ENCODE measurements around the gene ITGA1.

The ITGA1 gene

DNA sequence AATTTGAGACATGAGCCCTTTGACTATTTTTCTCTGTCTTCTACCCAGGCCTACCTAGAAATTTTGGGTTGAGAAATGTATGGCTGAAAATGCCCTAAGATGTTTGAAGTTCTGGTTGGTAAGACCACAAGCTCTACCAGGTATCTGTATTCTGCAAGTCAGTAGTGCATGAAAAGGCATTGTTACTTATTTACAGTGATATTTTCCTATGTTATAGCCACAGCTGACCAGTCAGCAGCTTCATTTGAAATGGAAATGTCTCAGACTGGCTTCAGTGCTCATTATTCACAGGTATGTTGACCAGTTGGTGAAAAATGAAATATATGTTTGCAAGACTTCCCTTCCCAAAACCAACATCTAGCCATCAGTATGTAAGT is 109.5 kb downstream of the ITGA1 start:
- DNase-seq (ENCODE audit: low read depth): no peak

DNA sequence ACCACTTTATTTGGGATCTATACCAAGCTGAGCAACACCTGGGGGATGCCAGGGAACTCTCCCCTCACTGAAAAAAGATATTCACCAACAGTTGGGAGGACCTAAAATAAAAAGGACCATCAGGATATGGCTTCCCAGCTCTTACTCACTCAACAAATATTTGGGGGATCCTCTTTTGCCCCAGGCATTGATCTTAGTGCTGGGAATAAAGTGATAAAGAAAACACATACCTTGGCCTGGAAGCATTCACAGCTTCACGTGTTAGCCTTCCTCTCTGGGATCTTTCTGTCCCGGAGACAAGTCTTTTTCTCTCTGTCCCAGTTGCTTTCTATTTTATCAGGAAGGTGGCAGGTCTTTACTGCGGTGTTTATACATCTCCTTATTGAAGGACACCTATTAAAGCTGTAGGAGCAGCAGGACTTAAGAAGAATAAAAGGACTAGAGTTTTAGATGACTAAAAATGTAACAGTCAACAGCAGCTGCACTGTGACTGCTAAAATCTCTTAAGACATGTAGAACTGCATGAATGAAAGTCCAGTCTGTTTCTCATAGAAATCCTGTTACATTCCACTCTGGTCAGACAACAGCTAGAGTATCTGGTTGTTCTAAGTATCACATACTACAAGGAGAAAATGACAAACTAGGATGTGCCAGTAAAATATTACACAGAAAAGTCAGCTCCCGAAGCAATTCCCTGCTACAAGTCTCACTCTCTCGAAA is 111.4 kb downstream of the ITGA1 start:
- DNase-seq (ENCODE audit: low read depth): no peak

DNA sequence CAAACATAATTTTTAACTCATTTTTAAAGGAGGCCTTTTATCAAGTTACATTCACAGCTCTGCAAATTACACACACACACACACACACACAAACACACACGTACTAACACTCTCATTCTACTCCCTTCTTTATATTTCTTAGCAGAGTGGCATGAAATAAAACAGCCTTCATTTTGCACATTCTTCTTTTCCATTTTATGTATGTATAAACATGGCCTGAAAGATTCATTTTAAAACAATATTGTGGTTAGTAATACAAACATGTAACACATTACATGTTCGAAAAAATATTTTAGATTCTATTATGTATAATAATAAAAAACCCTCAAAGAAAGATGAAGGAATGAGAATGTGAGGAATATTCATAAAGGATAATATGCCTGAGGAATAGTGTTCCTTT is 115.4 kb downstream of the ITGA1 start:
- DNase-seq (ENCODE audit: low read depth): no peak

DNA sequence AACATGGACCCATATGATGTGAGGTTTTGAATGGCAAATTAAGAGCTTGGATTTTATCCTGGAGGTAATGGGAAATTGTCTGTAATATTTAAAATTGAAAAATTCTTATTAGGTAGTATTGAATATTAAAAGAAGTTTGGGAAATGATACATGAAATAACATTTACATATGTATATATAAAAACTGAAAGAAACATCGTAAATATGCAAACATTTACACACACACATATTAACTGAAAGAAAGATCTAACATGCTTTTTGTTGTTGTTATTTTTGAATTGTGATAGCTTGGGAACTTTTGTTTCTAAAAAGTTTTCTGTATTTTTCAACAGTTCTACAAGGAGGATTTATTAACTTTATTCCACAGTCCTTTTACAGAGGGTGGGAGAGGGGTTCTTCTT is 118.6 kb downstream of the ITGA1 start:
- DNase-seq (ENCODE audit: low read depth): no peak

DNA sequence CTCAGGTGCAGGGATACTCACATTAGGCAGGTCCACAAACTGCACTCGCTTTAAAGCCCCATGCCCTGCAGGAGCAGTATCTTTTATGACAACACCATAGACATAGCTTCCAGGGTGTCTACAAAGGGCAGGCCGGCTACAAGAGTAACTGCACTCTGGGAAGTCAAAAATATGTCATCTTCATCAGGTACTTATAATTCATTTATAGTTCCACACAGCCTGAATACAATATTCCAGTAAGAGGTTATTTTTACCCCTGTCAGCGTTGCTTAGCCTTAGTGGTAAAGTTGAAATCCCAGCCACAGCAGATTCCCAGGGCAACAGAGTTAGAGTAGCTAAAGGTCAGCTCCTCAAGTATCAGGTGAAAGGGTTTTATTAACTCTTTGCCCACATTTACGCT is 119.1 kb downstream of the ITGA1 start:
- no peak for DNase-seq (ENCODE audit: low read depth)

DNA sequence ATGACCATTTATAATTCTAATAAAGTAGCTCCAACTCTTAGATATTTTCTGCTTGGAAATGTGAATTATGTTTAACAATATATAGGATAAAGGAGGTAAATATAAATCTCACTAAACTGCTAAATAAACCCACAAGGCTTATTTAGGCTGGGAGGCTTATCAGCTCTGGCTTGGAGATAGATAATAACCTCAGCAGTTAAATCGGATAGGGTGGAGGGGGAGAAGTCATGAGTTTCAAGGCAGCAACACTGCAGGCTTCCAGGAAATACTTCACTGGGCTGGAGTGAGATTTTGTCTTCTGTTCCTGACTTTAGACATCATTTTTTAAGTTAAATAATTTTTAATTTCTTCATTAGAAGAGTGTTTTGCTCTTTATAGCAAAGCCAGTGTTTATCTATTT is 121.5 kb downstream of the ITGA1 start:
- no peak for DNase-seq (ENCODE audit: low read depth)

DNA sequence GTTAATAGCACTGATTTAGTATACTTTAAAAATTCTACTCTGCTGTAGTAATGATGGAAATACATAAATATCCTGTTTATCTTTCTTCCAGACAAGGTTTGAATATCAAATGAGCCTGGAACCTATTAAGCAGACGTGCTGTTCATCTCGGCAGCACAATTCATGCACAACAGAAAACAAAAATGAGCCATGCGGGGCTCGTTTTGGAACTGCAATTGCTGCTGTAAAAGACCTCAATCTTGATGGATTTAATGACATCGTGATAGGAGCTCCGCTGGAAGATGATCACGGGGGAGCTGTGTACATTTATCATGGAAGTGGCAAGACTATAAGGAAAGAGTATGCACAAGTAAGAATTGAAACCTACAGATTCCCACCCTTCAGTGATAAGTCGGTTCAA is 122.4 kb downstream of the ITGA1 start:
- DNase-seq (ENCODE audit: low read depth): no peak

DNA sequence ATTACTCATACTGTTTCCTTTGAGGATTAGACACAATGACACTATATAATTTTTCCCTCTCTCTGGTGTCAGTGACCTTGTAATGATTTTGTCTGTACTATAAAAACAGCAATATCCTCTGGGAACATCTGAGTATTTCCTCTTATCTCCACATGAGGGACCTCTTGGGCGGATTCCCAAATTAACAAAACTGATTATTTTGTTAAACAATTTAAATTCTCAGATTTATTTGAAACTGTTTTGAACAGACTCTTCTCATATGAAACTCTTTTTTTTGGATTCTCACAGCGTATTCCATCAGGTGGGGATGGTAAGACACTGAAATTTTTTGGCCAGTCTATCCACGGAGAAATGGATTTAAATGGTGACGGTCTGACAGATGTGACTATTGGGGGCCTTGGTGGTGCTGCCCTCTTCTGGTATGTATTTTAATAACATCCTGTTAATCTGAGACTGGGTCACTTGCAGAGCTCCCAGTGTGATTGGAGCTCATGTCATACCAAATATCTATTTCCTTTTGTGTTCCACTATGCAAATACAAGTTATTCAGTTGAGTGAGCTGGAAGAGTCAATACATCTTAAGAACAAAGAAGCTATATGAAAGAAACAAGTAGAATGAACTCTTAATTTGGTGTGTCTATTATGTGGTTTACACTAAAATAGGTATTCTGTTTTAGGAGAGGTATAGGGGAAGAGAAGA is 127.6 kb downstream of the ITGA1 start:
- DNase-seq (ENCODE audit: low read depth): no peak

DNA sequence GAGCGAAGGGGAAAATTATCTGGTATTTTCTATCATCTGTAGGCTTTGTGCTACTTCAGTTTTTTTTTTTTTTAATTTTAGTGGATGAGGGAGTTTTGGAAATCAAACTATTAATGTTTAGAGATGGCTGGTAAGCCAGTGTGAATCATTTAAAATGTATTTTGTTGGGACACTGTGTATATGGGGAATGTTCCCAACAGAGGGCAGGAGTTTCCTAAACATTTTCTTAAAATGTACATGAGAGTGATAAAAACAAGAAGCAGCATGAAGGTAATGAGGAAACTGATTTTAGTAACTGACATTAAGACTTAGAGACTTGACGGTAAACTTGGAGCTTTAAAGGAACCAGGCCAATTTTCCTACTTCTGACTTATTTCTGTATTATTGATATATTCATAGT is 133.2 kb downstream of the ITGA1 start:
- DNase-seq (ENCODE audit: low read depth): no peak

DNA sequence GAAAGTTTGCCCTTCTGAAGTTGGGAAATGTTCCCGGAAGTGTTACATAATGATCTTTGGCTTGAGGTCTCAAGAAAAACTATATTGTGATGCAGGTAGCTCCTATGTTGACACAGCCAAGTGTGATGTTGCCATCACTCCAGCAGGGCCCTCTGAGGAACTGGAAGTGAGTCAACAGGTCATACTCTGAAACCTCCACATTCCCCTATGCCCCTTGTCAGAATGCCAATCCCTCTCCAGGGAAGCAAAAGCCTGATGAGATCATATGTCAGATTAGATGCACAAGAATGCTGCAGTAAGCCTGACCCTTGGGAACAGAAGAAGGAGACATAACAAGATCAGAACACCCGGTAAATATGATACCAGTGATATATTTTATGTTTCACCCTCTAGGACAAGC is 134.7 kb downstream of the ITGA1 start:
- DNase-seq (ENCODE audit: low read depth): no peak

DNA sequence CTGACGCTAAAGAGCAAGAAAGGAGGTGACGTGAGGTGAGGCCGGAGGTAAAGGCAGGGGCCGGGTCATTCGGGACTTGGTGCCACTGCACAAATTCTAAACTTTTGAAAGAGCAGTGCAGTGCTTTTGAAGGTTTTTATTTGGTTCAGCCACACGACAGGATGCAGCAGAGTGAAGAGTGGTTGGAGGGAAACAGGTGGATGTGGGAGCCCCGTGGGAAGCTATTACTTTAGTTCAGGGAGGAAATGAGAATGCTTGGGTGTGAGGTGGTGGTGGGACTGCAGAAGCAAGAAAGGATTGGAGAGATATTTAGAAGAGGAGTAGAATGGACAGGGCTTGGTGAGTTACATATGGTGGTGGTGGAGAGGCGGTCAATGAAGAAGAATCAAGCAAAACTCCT is 136.7 kb downstream of the ITGA1 start:
- DNase-seq (ENCODE audit: low read depth): no peak

DNA sequence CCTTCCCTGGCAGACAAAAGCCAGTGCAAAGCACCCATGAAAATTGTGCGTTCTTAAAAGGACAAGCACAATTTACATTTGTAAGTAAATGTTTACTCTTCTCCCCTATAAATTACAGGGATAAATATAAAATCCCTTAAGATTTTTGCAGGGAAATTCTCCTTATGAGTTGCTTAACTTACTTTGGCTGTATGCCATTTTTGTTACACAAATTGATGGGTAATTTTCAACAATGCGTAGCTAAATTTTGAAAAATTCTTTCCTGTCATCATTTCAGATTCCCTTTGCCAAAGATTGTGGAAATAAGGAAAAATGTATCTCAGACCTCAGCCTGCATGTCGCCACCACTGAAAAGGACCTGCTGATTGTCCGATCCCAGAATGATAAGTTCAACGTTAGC is 137.3 kb downstream of the ITGA1 start:
- DNase-seq (ENCODE audit: low read depth): no peak

DNA sequence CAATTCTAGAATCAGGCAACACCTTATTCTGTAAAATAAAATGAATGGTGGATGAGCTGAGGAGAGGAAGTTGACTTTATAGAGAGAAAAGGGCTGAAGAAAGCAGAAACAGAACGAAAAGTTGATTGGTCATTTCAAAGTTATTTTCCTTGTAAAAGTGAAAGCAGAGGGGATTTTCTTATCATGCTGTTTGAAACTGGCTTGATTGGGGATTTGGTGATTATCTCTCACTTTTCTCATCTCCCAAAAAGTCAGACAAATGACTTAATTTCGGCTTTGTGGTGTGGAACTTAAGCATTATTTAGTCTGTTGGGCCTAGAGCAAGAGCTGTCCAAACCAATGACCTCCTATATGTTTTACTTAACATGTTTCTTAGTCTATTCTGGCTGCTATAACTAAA is 141.0 kb downstream of the ITGA1 start:
- no peak for DNase-seq (ENCODE audit: low read depth)

DNA sequence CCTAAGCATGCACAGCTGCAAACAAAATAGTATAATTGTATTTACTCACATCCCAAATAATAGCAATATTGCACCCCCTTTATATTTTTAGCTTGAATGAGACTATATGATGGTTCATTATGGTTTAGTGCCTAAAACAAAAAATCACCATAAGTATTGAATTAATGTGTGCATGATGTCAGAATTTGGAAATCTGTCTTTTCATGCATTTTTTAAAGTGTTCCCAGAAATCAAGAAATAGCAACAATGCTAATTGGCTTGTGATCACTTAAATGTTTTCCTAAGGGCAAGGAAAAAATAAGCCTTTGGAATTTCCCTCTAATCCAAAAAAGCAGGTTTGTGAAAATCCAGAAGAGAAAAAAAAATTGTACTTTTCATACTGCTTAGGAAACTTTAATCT is 150.5 kb downstream of the ITGA1 start:
- DNase-seq (ENCODE audit: low read depth): no peak

DNA sequence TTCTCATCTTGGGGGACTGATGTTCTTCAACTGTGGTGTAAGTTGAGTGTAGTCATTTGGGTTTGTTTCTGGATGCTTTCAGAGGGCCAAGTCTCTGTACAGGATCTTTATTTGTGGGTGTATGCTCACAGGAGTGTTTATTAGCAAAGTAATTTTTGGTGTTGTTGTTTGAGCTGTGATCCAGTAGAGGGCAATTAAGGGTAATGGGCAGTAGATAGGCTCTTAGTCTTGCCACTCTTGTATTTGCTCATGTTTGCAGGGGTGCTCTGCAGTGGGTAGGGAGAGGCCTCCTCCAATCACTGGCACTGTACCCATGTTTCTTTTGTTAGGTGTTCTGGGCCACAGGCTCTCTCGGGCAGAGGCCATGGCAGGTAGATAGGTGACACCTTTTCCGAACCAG is 155.6 kb downstream of the ITGA1 start:
- no peak for DNase-seq (ENCODE audit: low read depth)

DNA sequence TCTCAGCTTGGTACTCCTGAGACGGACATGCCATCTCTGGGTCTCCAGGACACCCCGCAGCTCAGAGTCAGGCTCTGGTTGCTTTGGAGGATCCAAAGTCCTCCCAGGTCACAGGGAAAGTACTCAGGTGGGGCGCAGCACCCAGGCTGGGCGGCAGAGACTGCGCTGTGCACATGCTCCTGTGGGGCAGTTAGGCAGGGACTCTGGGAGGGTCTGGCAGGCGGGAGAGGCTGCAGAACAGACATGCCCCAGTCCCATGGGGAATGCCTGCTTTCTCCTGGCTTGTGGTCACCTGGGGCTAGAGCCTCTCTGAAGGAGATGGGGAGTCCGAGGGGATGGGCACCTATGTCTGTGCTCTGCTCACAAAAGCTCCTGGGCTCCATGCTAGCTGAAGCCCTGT is 156.1 kb downstream of the ITGA1 start:
- DNase-seq (ENCODE audit: low read depth): no peak

DNA sequence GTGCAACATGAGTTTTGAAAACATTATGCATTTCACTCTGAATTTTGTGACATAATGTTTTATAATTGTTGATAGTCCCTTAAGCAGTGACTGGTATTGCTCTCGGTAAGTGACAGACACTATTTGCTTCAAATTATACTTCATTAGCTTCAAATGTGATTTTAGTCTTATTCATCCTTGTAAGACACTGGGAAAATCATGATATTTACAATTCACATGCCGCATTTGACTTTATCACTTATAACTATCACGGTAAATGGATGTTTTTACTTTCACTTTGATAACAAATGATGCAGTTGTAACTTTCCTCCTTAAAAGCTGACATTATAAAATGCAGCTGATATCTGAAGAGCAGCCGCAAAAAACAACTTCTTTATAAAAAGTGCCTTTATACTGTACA is 157.3 kb downstream of the ITGA1 start:
- DNase-seq (ENCODE audit: low read depth): no peak

DNA sequence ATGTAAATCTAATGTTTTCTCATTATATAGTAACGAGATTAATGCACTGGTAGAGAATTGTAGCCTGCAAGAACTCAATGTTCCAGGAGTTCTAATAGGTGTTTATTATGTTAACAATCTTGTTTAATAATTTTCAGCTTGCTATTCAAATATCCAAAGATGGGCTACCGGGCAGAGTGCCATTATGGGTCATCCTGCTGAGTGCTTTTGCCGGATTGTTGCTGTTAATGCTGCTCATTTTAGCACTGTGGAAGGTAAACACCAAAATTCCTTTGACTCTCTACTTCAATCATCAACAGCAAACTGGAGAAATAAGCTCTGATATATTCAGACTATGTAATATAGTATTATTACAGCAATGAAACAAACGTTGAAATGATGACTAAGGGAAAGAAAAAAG is 159.5 kb downstream of the ITGA1 start:
- no peak for DNase-seq (ENCODE audit: low read depth)

DNA sequence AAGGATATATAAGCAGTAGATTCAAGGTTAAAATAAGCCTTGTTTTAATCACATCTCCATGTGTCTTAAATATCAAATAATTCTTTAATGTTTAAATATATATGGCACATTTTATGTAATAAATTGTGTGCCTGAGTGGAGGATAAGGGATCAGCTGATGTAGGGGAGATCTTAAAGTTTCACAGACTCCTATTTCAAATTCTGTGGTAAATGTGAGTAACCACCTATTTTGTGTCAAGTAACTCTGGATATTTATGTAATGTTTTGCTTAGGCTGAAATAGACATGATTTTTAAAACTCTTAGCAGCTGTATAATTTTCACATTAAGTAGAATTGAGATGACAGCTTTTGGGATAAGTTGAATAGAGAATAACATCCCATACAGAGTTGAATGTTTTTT is 160.1 kb downstream of the ITGA1 start:
- no peak for DNase-seq (ENCODE audit: low read depth)

DNA sequence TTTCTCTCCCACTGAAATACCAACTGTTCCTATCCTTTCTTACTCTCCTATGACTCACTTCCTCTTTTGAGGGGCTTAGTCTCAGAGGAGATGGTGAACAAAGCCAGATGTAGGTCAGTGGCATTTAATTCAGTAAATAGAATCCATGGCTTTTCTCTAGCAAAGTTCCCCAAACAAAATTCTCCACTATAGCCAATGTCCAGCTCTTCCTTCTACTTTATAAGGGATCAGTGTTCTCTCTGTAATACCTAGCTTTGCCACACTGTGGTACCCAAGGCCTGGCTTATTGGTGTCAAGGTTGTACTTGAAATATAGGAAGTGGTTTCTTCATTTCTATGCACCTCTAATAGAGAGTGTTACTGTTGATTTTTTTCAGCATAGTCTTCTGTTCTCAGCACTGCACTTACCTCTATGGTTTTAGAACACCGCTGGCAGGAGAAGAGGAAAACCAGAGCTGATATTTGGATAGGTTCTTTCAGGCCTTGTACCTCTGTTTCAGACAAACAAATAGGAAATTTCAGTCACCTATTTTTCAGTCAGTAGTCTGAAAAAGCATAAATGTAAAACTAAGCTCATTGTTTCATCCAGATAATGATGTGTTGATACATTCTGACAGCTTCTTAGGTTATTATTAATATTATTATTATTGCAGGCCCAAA is 160.8 kb downstream of the ITGA1 start:
- peak; percentile 19 for DNase-seq (ENCODE audit: low read depth)

DNA sequence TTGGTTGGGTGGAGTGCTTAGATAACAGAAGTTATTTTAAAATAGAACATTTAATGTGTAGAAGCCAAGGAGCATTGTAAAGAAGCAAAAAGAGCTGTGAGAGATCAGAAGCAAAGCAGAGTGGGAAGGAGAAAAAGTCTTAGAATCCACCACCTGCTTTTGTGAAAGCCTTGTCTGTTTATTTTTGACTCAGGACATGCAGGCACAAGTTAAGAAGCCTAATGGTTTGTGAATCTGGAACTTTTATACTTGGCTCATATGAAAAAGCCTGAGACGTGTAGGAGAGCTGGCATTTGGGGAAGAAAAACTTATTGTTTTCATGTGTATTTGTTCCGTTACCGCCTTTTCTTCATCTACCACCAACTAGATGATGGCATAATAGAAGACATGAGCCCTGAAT is 163.0 kb downstream of the ITGA1 start:
- DNase-seq (ENCODE audit: low read depth): no peak

DNA sequence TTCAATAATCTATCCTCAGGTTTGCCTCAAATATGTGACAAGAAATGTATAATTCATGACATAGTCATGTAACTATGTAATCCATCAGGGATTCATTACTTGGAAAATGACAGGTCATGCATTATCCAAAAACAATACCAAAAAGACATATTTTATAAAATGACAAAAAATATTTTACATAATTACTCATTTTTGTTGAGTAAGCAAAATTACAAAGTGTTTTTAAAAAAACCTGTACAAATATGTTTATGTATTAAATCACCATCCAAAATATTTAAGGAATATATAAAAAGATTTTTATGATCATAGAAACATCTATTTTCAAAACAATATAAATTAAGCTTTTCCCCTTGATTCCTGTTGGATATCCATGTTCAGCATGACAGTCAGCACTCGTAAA is 164.8 kb downstream of the ITGA1 start:
- DNase-seq (ENCODE audit: low read depth): no peak

DNA sequence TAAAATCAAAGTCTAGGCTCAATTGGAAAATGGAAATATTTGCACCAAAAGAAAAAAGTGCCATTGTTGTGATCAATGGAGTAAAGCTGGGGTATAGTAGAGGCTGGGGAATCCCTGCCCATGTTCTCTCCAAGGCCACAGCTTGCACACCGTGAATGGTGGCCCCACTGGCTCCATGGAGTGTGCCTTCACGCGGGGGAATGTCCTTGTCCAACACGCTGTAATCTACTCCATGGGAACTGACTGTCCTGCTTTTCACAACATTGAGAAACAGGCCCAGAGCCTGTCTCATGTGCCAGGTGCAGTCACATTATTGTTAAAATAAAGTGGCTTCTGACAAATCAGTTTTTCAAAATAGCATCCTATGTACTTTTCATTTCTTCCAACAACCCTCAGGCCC is 168.3 kb downstream of the ITGA1 start:
- DNase-seq (ENCODE audit: low read depth): no peak

Measured in T-helper 22 cell (primary cell).